Ammon's horn (tissue), 1 donor: Measurements from ENCODE around the gene RAI14.

ENCODE experiments used
- DNase-seq: peaks from one replicate; pipeline ENCODE4 v3.0.0-alpha.2; 2016; ENCODE audit warnings: low spot score

Gene RAI14

GRCh38 chr5:34857161-34857560 lies 201.0 kb downstream of the RAI14 start:
- DNase-seq: no peak

DNA sequence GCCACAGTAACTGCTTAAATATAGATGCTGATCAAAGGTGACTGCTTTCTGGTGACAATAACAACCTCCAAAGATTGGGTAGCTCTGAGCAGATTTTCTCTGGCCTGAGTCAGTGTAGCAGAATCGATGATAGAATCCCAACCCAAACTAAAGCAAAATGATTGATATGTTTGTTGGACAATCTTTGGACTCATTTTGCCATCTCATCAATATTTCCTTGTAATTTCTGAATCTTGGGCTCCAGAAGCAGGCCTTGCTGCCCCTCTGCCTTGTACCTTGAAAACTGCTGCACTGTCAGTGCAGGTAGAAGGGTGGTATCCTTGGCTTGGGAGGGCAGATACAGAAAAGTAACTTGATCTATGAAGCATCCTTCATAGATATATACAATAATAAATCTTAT lies 201.8 kb downstream of the RAI14 start:
- DNase-seq: no peak

GRCh38 chr5:34858790-34859189 lies 202.7 kb downstream of the RAI14 start:
- DNase-seq: no peak

DNA sequence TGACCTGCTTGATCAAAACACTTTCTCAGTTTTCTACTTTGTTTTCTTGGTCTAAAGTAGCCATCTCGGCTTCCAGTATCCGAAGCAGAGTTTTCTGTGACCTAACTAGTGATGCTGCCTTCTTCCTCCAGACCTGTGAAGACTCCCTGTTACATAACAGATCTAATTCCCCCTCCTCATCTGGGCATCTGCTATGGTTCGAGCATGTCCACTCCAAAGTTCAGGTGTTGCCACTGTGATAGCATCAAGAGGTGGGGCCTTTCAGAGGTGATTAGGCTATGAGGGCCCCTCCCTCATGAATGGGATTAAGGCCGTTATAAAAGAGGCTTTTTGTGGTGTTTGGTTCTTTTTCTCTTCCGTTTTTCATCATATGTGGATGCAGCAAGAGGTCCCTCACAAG lies 203.1 kb downstream of the RAI14 start:
- DNase-seq: no peak

- no peak for DNase-seq
These were observed 207.8 kb downstream of the RAI14 start for GRCh38 chr5:34863946-34864345.

DNA sequence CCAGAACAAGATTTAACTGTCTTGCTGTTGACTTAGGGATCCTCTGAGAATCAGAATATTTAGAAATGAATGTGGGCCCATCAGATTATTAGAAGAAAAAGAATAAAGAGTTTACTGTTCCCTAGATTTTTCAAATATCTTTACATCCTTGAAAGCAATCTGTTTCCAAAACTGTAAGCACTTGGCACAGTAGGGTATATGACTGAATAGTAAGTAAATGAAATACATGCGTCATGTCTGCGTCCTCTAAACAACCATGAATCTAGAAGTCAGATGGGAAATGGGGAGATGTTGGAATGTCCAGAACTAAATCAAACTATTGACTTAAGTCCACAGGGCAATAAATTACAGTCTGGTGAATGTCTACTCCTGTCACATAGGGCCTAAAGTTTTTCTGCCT lies 209.0 kb downstream of the RAI14 start:
- no peak for DNase-seq

- DNase-seq: peak; percentile 25
These were observed 210.9 kb downstream of the RAI14 start for GRCh38 chr5:34866989-34867471.

GRCh38 chr5:34867660-34868059 lies 211.5 kb downstream of the RAI14 start:
- DNase-seq: no peak

DNA sequence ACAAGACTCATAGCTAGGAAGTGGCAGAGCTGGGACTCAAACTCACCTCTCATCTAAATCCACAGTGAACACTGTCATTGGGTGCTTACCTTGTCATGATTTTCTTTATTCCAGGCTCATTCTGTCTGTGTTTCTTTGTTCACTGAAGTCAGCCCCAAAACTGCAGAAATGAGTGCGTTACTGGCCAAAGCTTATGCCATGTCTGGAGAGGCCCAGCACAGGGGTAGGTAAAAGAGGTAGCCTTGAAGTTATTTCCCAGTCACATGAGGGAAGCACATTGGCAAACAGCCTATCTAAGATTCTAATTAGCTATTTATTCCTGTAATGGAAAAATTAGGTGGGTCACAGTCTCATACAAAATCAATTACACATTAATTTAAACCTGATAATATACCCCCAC lies 212.7 kb downstream of the RAI14 start:
- no peak for DNase-seq

GRCh38 chr5:34869256-34869655 lies 213.1 kb downstream of the RAI14 start:
- DNase-seq: peak; percentile 72

DNA sequence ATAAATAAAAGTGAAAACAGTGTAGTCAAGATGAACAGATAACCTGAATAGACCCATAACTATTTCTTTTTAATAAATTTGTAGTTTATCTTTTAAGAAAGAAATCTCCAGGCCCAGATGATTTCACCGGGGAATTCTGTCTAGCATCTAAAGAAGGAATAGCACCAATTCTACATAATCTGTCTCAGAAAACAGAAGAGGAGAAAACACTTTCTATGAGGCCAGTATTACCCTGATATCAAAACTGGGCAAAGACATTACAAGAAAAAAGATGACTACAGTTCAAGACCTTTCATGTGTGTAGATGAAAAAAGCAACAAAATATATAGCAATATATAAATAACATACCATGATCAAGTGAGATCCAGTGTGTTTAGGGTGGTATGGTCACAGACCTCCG lies 214.3 kb downstream of the RAI14 start:
- DNase-seq: no peak

DNA sequence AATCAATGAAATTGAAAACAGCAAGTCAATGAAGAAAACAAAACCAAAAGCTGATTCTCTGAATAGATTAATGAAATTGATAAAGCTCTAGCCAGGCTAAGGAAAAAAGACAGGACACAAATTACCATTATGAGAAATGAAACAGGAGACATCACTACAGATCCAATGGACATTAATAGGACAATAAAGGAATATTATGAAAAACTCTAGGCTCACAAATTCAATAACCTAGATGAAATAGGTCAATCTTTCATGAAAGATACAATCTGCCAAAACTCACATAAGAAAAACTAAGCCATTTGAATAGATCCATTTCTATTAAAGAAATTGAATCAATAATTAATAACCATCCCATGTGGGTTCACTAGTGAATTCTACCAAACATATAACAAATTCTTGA lies 220.1 kb downstream of the RAI14 start:
- no peak for DNase-seq

DNA sequence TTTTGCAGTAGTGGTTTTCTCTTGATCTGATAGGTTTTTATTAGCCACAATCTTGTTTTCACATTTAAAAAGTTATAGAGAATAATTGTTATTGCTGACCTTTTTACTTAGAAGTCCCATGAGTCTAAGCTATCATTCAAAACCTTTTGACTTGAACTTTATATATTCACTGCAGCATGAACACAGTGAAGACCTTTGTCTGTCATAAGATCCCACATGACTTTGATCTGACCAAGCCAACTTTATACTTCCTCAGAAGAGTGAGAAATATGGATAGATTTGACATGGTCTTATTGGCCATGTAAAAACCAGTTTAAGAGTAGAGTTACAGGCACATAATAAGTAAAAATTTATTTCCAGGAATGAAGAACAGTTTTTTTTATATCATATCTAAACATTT lies 225.1 kb downstream of the RAI14 start:
- no peak for DNase-seq
